OCI-M1 (cell line): Measurements from ENCODE around the gene NT5C.

Experiments
- DNase-seq: peaks from one replicate; lab custom pipeline; 2025; lab: John Stamatoyannopoulos, UW

Gene NT5C

GRCh38 chr17:75093548-75094158, 37.9 kb downstream of the NT5C start:
- DNase-seq, result no peak

DNA sequence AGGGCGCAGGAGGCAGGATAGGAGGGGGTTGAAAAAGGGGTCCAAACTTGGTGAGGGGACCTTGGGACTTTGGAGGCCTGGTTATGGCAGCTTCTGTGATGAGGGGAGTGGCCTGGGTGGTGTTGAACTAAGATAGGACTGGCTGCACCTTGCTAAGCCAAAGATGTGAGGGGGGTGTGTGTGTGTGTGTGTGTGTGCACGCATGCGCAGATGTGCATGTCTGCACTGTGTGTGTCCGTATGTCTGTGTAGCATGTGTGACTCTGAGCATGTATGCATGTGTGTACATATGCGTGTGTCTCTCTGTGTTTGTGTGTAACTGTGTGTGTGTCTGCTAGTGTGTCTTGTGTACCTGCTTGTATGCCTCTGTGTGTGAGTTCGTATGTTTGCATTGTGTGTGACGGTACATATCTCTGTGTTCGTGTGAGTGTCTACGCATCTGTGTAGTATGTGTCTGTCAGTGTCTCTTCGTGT, 39.7 kb downstream of the NT5C start:
- DNase-seq, result no peak

DNA sequence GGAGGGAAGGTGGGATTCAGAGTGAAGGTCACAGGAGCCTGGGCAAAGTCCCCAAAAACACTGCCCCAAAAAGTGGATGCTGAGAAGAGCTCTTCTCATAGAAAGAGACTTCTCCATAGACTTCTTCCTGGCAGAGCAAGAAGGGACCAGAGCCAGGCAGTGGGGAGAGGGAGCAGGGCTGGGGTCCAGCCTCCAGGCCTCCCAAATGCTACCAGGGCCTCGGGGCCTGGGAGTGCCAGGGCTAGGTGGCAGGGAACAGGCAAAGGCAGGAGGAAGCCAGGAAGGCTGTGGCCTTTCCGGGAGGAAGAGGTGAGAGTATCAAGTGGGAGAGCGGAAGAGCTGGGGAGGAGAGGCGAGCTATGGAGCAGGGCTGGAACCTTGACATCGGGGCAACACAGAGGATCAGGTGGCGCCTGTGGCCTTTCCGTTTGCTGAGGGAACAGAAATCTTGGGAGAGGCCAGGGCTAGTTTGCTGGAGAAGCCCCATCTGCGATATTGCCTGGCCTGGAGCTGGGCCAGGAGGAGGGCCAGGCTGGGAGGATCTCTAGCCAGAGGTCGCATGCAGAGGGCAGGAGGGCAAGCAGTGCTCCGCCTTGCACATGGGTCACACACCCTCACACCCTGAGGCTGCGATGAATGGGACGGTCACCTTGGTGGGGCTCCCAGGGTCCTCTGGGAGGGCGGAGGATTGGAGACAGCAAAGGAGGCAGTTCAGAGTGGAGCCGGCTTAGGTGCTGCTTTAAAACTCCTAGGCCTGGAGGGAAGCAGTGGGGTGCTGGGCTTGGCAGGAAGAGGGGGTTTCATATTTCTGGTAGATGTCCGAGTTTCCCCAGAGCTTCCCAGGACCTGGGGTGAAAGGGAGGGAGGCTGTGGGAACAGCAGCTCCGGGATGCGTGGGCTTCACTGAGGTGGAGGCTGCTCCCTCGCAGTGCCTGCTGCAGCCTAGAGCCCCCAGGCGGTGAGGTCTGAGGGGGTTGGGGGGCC, 40.4 kb downstream of the NT5C start:
- no peak for DNase-seq

DNA sequence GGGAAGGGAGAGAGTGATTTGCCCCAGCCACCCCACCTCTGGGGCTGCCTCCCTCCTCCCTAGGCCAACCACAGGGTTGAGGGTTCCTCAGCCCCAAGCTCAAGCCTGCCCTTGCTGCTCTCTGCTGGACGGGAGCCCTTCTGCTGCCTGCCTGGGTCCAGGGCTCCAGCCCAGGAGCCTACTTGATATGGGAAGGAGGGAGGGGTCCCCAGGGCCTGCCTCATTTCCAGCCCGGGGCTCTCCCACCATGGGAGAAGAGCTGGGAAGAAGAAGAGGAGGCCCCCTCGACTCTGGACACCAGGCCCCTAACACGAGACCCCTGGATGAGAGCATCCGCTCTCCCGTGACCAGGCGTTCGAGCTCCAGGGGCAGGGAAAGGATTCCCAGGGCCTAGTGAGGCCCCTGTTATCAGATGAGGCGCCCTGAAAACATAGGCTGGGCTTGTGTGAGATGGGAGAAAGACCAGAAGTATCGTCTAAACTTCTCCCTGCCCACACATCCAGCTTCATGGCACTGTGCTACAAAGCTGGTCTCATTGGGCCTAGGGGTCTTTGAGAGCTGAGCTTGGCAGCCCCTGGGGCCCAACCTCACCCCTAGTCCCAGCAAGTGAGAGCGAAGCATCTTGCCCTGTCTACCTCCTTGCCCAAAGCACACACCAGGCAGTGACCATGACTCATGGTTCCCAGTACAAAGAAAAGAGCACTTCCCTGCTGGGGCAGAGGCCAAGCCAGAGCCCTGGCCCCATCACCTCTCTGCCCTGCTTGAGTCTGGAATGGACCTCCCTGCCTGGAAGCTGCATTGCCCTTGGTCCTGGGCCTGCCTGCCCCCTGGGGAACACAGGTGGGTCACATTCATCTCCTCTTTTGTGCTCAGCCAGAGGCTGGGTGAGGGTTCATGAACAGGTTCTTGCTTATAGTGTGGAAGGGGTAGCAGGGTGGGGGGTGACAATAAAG, 42.8 kb downstream of the NT5C start:
- no peak for DNase-seq

DNA sequence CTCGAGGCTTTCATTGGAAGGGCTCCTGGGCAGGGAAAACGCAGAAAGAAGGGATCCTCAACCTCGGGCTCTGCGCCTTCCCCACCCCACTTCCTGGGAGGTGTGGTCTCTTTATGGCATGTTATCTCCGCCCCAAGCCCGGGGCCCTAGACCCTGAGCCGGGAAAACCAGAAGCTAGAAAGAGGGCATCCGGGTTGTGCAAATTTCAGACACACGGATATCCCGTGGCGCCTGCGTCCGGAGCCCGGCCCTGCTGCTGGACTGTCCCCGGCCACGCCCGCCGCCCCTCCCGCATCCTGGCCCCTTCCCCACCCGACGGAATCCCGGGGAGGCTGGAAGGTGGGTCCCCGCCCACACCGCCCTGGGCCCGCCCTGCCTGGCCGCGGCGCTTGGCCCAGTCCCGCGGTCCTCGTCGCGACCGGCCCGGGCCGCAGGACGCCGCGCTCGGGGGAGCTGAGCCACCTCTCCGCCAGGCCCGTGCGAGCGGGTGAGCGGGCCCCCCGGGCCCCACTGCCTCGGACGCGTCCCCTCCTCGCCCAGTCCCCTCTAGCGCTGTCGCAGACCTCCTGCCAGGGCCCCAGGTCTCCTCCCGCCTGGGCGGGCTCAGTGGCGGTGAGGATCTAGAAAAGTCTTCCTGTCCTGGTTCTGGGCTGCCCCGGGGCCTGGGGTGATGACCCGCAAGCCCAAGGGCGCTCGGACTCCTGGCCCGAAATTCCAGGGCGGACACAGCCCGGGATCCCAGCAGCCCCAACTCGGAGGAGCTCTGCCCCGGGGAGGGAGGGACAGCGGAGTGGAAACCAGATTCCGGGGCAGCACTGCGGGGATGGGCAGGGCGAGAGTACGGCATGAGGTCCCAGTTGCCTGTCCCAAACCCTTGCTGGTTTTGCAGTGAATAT, 43.7 kb downstream of the NT5C start, which contains the start of gene SLC16A5:
SLC16A5 (plus strand) TSS at position 397 of the 896 bp plus-strand sequence. CDS start 5,683 bp downstream, outside the sequence.
- DNase-seq, result peak; percentile 44

DNA sequence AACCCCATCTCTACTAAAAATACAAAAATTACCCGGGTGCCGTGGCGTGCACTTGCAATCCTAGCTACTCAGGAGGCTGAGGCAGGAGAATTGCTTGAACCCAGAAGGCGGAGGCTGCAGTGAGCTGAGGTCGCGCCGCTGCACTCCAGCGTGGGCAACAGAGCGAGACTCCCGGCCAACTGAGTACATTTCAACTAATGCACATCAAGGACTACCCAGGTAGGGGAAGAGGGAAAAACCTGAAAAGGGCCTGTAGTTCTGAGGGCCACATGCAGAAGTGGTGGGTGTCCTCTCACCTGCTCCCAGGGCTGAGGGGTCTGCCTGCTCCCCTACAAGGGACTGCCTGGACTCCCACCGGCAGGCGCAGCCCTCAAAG, 44.4 kb downstream of the NT5C start:
- DNase-seq, result no peak

GRCh38 chr17:75086496-75087181, 44.9 kb downstream of the NT5C start:
- no peak for DNase-seq

DNA sequence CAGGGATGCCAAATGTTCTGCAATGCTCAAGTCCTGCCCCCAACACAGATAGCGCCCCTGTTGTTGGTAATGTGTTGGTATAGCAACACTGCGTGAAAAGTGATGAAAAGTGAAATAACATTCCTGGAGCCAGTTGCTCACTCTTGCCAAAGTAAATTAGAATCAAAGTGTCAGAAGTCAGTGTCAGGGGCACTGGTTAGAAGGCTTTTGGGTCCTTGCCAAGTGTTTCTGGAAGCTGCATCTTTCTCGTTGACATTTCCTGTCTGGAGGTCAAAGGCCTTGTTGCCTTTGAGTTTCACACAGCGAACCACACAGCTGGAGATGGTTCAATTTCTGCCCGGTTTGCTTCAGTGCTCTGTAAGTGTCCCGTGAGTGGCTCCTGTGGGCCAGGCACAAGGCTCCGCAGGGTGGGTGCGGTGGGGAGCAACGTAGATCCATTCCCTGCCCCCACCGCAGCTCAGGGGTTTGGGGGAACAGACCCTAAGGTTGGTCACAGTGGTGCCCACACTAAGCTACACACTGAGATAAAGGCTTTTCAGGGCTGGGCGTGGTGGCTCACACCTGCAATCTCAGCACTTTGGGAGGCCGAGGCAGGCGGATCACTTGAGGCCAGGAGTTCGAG, 47.4 kb downstream of the NT5C start:
- peak; percentile 14 for DNase-seq

GRCh38 chr17:75082683-75083082, 48.9 kb downstream of the NT5C start:
- DNase-seq, result no peak

GRCh38 chr17:75081611-75082540, 49.7 kb downstream of the NT5C start:
- DNase-seq, result no peak
